BJ (cell line): Measurements from ENCODE around the gene ANTKMT. TPM values are rescaled to one million over a fixed set of nuclear protein-coding genes. Genes with fewer than 3 reads are reported as not detected.
A peak's percentile ranks its signal among the peaks of the same experiment; 100 is the strongest.

Experiments used
- CTCF ChIA-PET: fragments of 350-600 bp; formaldehyde crosslinking; extraction: SDS; loops from one replicate; lab custom pipeline; 2021; ENCODE audit warnings: antibody characterized with exemption, inconsistent platforms; lab: Yijun Ruan, JAX
- POLR2A ChIA-PET: fragments of 300-600 bp; sonication (Branson Sonifier 250); formaldehyde crosslinking; extraction: SDS; loops from one replicate; lab custom pipeline; 2021; ENCODE audit warnings: antibody characterized with exemption; lab: Charles Lee
- DNase-seq: peaks from one replicate; pipeline ENCODE4 v3.0.0-alpha.2; 2011; ENCODE audit warnings: low read depth
- H3K27me3 ChIP-seq: 2 replicates; pipeline ENCODE4 v1.6.0; 2011; ENCODE audit warnings: low read length; ENCODE audit not compliant: control insufficient read depth, insufficient read depth
- H3K36me3 ChIP-seq: 2 replicates; pipeline ENCODE4 v1.5.1; 2011; ENCODE audit warnings: low read length; ENCODE audit not compliant: control insufficient read depth, insufficient read depth
- H3K4me3 ChIP-seq: 2 replicates; pipeline ENCODE4 v1.5.1; 2011; ENCODE audit warnings: low read depth, mild to moderate bottlenecking, control low read depth, low read length
- polyA plus RNA-seq: library from polyadenylated mRNA; depleted of rRNA; stranded (reverse); fragments of >200 nt; gene quantifications from 2 replicates; pipeline ENCODE4 v1.2.3, GENCODE V29; 2011
- TF ChIP-seq, protein P1 (sequence below): IDR thresholded peaks from 2 replicates; pipeline ENCODE4 v1.5.1; 2011; ENCODE audit warnings: low read depth, mild to moderate bottlenecking, control low read depth, inconsistent platforms, low read length, moderate library complexity; ENCODE audit not compliant: insufficient read depth

ANTKMT gene
- polyA plus RNA-seq, 1 experiment = 10.7 TPM

- POLR2A ChIA-PET = no interaction called here
- H3K27me3 ChIP-seq = no peaks in the 10 kb centered on the region
- peaks cover 2% of the 10 kb centered on the region; the same call in 1 of the 2 replicates for H3K36me3 ChIP-seq
- TF ChIP-seq, protein P1, sequence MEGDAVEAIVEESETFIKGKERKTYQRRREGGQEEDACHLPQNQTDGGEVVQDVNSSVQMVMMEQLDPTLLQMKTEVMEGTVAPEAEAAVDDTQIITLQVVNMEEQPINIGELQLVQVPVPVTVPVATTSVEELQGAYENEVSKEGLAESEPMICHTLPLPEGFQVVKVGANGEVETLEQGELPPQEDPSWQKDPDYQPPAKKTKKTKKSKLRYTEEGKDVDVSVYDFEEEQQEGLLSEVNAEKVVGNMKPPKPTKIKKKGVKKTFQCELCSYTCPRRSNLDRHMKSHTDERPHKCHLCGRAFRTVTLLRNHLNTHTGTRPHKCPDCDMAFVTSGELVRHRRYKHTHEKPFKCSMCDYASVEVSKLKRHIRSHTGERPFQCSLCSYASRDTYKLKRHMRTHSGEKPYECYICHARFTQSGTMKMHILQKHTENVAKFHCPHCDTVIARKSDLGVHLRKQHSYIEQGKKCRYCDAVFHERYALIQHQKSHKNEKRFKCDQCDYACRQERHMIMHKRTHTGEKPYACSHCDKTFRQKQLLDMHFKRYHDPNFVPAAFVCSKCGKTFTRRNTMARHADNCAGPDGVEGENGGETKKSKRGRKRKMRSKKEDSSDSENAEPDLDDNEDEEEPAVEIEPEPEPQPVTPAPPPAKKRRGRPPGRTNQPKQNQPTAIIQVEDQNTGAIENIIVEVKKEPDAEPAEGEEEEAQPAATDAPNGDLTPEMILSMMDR = no peak
- CTCF ChIA-PET = interaction anchor here (1.1 to 1.6 kb wide), 5 partner anchors 8 to 384 kb away, joined by 3 to 6 read pairs (median 4); no protein-coding TSS in a partner anchor
- peak overlapping the region; percentile 74 for H3K4me3 ChIP-seq
- DNase-seq = no peak
Observed at GRCh38 chr16:721765-722540, 1.0 kb downstream of the ANTKMT start.

GRCh38 chr16:722835-723633 is 2.1 kb downstream of the ANTKMT start:
- TF ChIP-seq, protein P1 = no peak
- Histone ChIP-seq H3K27me3 (no peaks in the 10 kb centered on the region), H3K36me3 (peaks cover 2% of the 10 kb centered on the region; the same call in 1 of the 2 replicates), H3K4me3 (no peak overlapping the region)
- no peak for DNase-seq
- ChIA-PET POLR2A (no interaction called here), CTCF (interaction anchor here (1.1 to 1.6 kb wide), 3 partner anchors 10 to 62 kb away, joined by 3 to 6 read pairs (median 4); no protein-coding TSS in a partner anchor)

GRCh38 chr16:723695-724094 is 2.7 kb downstream of the ANTKMT start:
- POLR2A ChIA-PET = no interaction called here
- no peak for DNase-seq
- Histone ChIP-seq H3K36me3 (peaks cover 2% of the 10 kb centered on the region; the same call in 1 of the 2 replicates), H3K27me3 (no peaks in the 10 kb centered on the region), H3K4me3 (no peak overlapping the region)
- TF ChIP-seq, protein P1 = no peak
- CTCF ChIA-PET = interaction anchor here (1.1 to 2.9 kb wide), 3 partner anchors 8 to 13 kb away, joined by 4 to 18 read pairs (median 14); partner anchors contain the start of gene METRN

DNA sequence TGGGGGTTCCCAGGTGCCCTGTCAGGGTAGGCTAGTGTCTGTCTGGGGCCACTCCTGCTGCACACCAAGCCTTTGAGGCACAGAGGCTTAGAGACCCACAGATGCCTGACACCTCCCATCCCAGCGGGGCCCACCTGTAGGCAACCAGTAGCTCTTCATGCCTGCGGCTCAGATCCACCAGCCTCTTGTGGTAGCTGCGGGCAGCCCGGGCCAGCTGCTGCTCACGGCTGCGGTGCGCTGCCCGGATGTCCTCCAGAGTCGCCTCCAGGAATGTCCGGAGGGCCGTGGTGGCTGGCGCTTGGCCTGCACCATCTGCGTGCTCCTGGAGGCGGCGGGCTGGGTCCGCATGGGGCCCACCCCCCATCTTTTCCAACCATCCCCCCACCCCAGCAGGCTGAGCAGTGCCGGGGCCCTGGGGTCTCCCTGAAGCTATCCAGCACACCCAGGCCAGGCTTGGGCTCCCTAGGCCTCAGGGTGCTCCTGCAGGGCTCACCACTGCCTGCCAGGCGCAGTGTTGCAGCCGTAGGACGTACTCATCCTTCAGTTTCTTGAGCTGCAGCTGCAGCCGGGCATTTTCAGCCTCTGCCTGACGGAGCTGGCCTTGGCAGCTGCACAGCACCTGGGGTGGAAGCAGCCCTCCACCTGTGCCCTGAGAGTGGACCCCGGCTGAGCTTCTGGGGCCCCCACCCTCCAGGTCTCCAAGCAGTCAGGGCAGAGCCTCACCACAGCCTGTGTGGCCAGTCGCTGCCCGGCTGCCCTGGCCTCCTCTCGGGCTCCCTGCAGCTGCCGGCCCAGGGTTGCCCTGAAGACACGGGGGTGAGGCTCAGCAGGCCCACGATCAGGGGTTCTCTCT is 3.5 kb downstream of the ANTKMT start:
- ChIA-PET POLR2A (no interaction called here), CTCF (interaction anchor here (1.1 to 2.9 kb wide), 3 partner anchors 9 to 16 kb away, joined by 3 to 18 read pairs (median 14); partner anchors contain the start of genes CIAO3 and METRN)
- Histone ChIP-seq H3K36me3 (0 out of 2 replicates have a peak, but pooled peaks cover 2% of the 10 kb centered on the region), H3K27me3 (no peaks in the 10 kb centered on the region), H3K4me3 (no peak overlapping the region)
- DNase-seq = no peak
- TF ChIP-seq, protein P1 = no peak
